IMR-90 (cell line): Measurements from ENCODE around the gene ARPIN. TPM values are rescaled to one million over a fixed set of nuclear protein-coding genes. Genes with fewer than 3 reads are reported as not detected.

Experiments used
- ATAC-seq: fragments of 200-7000 bp; cut with Tn5 transposase; 2 replicates; pipeline ENCODE4 v1.9.1; 2020; ENCODE audit warnings: low read depth, mild to moderate bottlenecking, moderate library complexity
- BruUV-seq: library from RNA; stranded (reverse); fragments of 400-500 nt; replicated peaks from 2 replicates; lab custom pipeline; 2021; lab: Mats Ljungman, UMichigan
- CTCF ChIA-PET: fragments of 300-600 bp; formaldehyde crosslinking; extraction: SDS; loops from one replicate; lab custom pipeline; 2021; ENCODE audit warnings: antibody characterized with exemption; lab: Yijun Ruan, JAX
- POLR2A ChIA-PET: fragments of 300-600 bp; sonication (Branson Sonifier 250); formaldehyde crosslinking; loops from one replicate; lab custom pipeline; 2022; ENCODE audit warnings: antibody characterized with exemption; ENCODE audit not compliant: unreplicated experiment; lab: Charles Lee
- DNase-seq: peaks from one replicate; pipeline ENCODE4 v3.0.0; 2013
- H2AFZ ChIP-seq: replicated peaks from 2 replicates; pipeline ENCODE3; 2013; ENCODE audit warnings: low read length, mild to moderate bottlenecking; ENCODE audit not compliant: poor library complexity
- H2AK5ac ChIP-seq: 2 replicates; pipeline ENCODE4 v1.6.1; 2013; ENCODE audit warnings: low read depth, low read length, inconsistent platforms
- H2AK9ac ChIP-seq: replicated peaks from 2 replicates; pipeline ENCODE3; 2013; ENCODE audit warnings: mild to moderate bottlenecking, low read depth, low read length, moderate library complexity; ENCODE audit not compliant: poor library complexity
- H2BK120ac ChIP-seq: 2 replicates; pipeline ENCODE4 v1.6.1; 2013; ENCODE audit warnings: low read depth, low read length, inconsistent platforms
- H2BK15ac ChIP-seq: 3 replicates; pipeline ENCODE4 v1.6.1; 2013; ENCODE audit warnings: low read depth, low read length, inconsistent platforms
- H2BK20ac ChIP-seq: 2 replicates; pipeline ENCODE4 v1.6.1; 2013; ENCODE audit warnings: low read depth, mild to moderate bottlenecking, inconsistent platforms, low read length, moderate library complexity
- H2BK5ac ChIP-seq: 2 replicates; pipeline ENCODE4 v1.6.1; 2013; ENCODE audit warnings: mild to moderate bottlenecking, low read depth, low read length, inconsistent platforms; ENCODE audit not compliant: poor library complexity, severe bottlenecking
- H3K14ac ChIP-seq: replicated peaks from 2 replicates; pipeline ENCODE4 v1.6.1; 2013; ENCODE audit warnings: low read depth, low read length, inconsistent platforms
- H3K18ac ChIP-seq: 2 replicates; pipeline ENCODE4 v1.6.1; 2013; ENCODE audit warnings: low read depth, low read length, control low read depth
- H3K23ac ChIP-seq: 2 replicates; pipeline ENCODE4 v1.6.1; 2013; ENCODE audit warnings: low read depth, low read length, inconsistent platforms
- H3K27ac ChIP-seq: 2 replicates; pipeline ENCODE4 v1.5.1; 2013; ENCODE audit warnings: mild to moderate bottlenecking, control low read depth, low read length; ENCODE audit not compliant: insufficient read depth
- H3K27me3 ChIP-seq: 2 replicates; pipeline ENCODE4 v1.6.1; 2013; ENCODE audit warnings: low read length; ENCODE audit not compliant: control insufficient read depth, insufficient read depth
- H3K36me3 ChIP-seq: 2 replicates; pipeline ENCODE4 v1.6.1; 2013; ENCODE audit warnings: low read length, mixed read lengths; ENCODE audit not compliant: control insufficient read depth, insufficient read depth
- H3K4ac ChIP-seq: 2 replicates; pipeline ENCODE4 v1.6.1; 2013; ENCODE audit warnings: low read depth, low read length, inconsistent platforms
- H3K4me1 ChIP-seq: 2 replicates; pipeline ENCODE4 v1.6.1; 2013; ENCODE audit warnings: low read length, mixed read lengths; ENCODE audit not compliant: control insufficient read depth, insufficient read depth
- H3K4me2 ChIP-seq: 2 replicates; pipeline ENCODE4 v1.6.1; 2013; ENCODE audit warnings: low read depth, mild to moderate bottlenecking, control low read depth, low read length, moderate library complexity
- H3K4me3 ChIP-seq: 2 replicates; pipeline ENCODE4 v1.5.1; 2013; ENCODE audit warnings: low read depth, mild to moderate bottlenecking, control low read depth, low read length, moderate library complexity; ENCODE audit not compliant: insufficient read depth
- H3K56ac ChIP-seq: 2 replicates; pipeline ENCODE4 v1.6.1; 2013; ENCODE audit warnings: low read length, inconsistent platforms; ENCODE audit not compliant: insufficient read depth; ENCODE audit errors: extremely low read depth
- H3K79me1 ChIP-seq, 2 experiments: 2 replicates each; pipeline ENCODE4 v1.6.1; 2013; ENCODE audit warnings: low read length in 2 of 2, inconsistent platforms in 1 of 2, low read depth in 1 of 2
- H3K9ac ChIP-seq: 2 replicates; pipeline ENCODE4 v1.6.1; 2013; ENCODE audit warnings: low read depth, low read length, control low read depth
- H3K9me1 ChIP-seq: 2 replicates; pipeline ENCODE4 v1.6.1; 2013; ENCODE audit warnings: low read length, inconsistent platforms; ENCODE audit not compliant: insufficient read depth
- H3K9me3 ChIP-seq: 2 replicates; pipeline ENCODE4 v1.6.1; 2013; ENCODE audit warnings: low read length; ENCODE audit not compliant: control insufficient read depth, insufficient read depth
- H4K20me1 ChIP-seq: 2 replicates; pipeline ENCODE4 v1.6.1; 2013; ENCODE audit warnings: low read length, inconsistent platforms; ENCODE audit not compliant: insufficient read depth
- H4K5ac ChIP-seq: 2 replicates; pipeline ENCODE4 v1.6.1; 2013; ENCODE audit warnings: mild to moderate bottlenecking, low read depth, low read length, control low read depth
- H4K8ac ChIP-seq, 2 experiments: 2 replicates each; pipeline ENCODE4 v1.6.1; 2013; ENCODE audit warnings: low read depth in 2 of 2, low read length in 2 of 2, control low read depth in 1 of 2, inconsistent platforms in 1 of 2
- H4K91ac ChIP-seq: 2 replicates; pipeline ENCODE4 v1.6.1; 2013; ENCODE audit warnings: low read depth, low read length, inconsistent platforms; ENCODE audit not compliant: insufficient read depth
- MAFK ChIP-seq: IDR thresholded peaks from 2 replicates; pipeline ENCODE4 v1.6.1; 2012; ENCODE audit warnings: low read depth, low read length, improper control_type of control experiment
- RCOR1 ChIP-seq: IDR thresholded peaks from 2 replicates; pipeline ENCODE4 v1.6.1; 2012; ENCODE audit warnings: mild to moderate bottlenecking, low read length, improper control_type of control experiment; ENCODE audit not compliant: insufficient replicate concordance
- dilution Hi-C: fragments of 300-500 bp; cut with HindIII; formaldehyde crosslinking; loops from one replicate; pipeline ENCODE4 v1.14.3; 2018; ENCODE audit warnings: low sequenced_read_pairs; ENCODE audit not compliant: unreplicated experiment
- in situ Hi-C: fragments of 300-500 bp; cut with MboI; formaldehyde crosslinking; loops from 3 replicates; pipeline ENCODE4 v1.14.3; 2019; ENCODE audit warnings: low sequenced_read_pairs, inconsistent platforms, mixed read lengths
- intact Hi-C: fragments of 100-400 bp; cut with micrococcal nuclease; formaldehyde crosslinking; loops from 2 replicates; pipeline ENCODE4 v1.10.0; 2022
- polyA plus RNA-seq, 3 experiments: library from polyadenylated mRNA; depleted of rRNA; stranded (reverse); fragments of >200 nt; gene quantifications; 2 replicates each; pipeline ENCODE4 v1.2.3, GENCODE V29; 2012; ENCODE audit warnings: low replicate concordance in 1 of 3
- total RNA-seq: library from RNA; depleted of rRNA; stranded (reverse); fragments of >200 nt; gene quantifications from 2 replicates; pipeline ENCODE4 v1.2.3, GENCODE V29; 2012

ARPIN gene
- total and polyA plus RNA-seq, 2 of the 4 experiments (the other 2 are of a cell fraction) = 3.9 to 8.8 TPM

GRCh38 chr15:89863918-89864317, 48.8 kb downstream of the ARPIN start:
- no peak for DNase-seq
- no TSS peak for BruUV-seq
- no peak for ATAC-seq
- no peak overlapping the region for H3K23ac ChIP-seq
- no peak overlapping the region for H3K27ac ChIP-seq
- dilution Hi-C loops = loop anchor here (25.0 kb wide), 1 partner anchor 102 kb away; the partner anchor contains the start of gene MESP1
- H2AK5ac ChIP-seq = no peak overlapping the region
- no peak overlapping the region for H4K5ac ChIP-seq
- no peak overlapping the region for H4K91ac ChIP-seq
- in situ Hi-C loops = no loop called here
- no peaks in the 10 kb centered on the region for H3K27me3 ChIP-seq
- H3K9ac ChIP-seq = no peak overlapping the region
- no peak overlapping the region for H3K4me3 ChIP-seq
- no peak overlapping the region for H2BK15ac ChIP-seq
- no peak overlapping the region for H3K4ac ChIP-seq
- no peak overlapping the region for H3K56ac ChIP-seq
- no peak overlapping the region for H2BK5ac ChIP-seq
- H2AK9ac ChIP-seq = no peak overlapping the region
- H3K36me3 ChIP-seq = peaks cover 6% of the 10 kb centered on the region
- POLR2A ChIA-PET = no interaction called here
- no peak overlapping the region for H3K18ac ChIP-seq
- no peaks in the 10 kb centered on the region for H4K20me1 ChIP-seq
- CTCF ChIA-PET = interaction anchor here (0.7 to 4.2 kb wide), 4 partner anchors 11 to 202 kb away, joined by 3 to 20 read pairs (median 8); no protein-coding TSS in a partner anchor
- no peaks in the 10 kb centered on the region for H3K9me3 ChIP-seq
- no peak overlapping the region for H4K8ac ChIP-seq
- H3K4me1 ChIP-seq = peaks cover 2% of the 10 kb centered on the region; the same call in 1 of the 2 replicates
- no peak overlapping the region for H3K4me2 ChIP-seq
- H3K79me1 ChIP-seq = peaks cover 0 to 8% of the 10 kb centered on the region in 2 experiments; a peak in 1 of 4 replicates
- no peak overlapping the region for H2BK20ac ChIP-seq
- H3K9me1 ChIP-seq = peaks cover 3% of the 10 kb centered on the region; the same call in 1 of the 2 replicates
- H2BK120ac ChIP-seq = no peak overlapping the region
- H2AFZ ChIP-seq = no peak overlapping the region
- TF ChIP-seq MAFK (0 out of 2 replicates have a peak, but pooled peaks have one; percentile 33), RCOR1 (no peak)
- no peak overlapping the region for H3K14ac ChIP-seq
- intact Hi-C loops = no loop called here
